Stimulated activated CD8-positive, alpha-beta memory T cell treated with anti-CD3 and anti-CD28 coated beads, Interleukin-4, amount 100 ng/mL, for 24 hours (primary cell): Measurements from ENCODE around the gene PPP2R3A.

Experiments
- DNase-seq: peaks from one replicate; pipeline ENCODE4 v3.0.0-alpha.2; 2020; ENCODE audit warnings: low read depth

PPP2R3A gene

GRCh38 chr3:136194409-136195257, 229.1 kb downstream of the PPP2R3A start:
- DNase-seq, result peak; percentile 67

GRCh38 chr3:136195258-136196063, 229.9 kb downstream of the PPP2R3A start:
- DNase-seq, result peak; percentile 70

GRCh38 chr3:136196064-136196400, 230.5 kb downstream of the PPP2R3A start, which contains the start of gene MSL2:
TSS of gene MSL2 (minus strand) at chr3:136196335. CDS start at chr3:136195113, 1,222 bp downstream.
- no peak for DNase-seq

- DNase-seq, result peak; percentile 99
Observed at GRCh38 chr3:136196401-136197158, 231.1 kb downstream of the PPP2R3A start.

- no peak for DNase-seq
Observed at GRCh38 chr3:136197159-136197793, 231.7 kb downstream of the PPP2R3A start.
